WTC11 (cell line): ENCODE data around the gene DAAM2.

Source experiments
- CTCF ChIP-seq: fragments of 200-600 bp; IDR thresholded peaks from 2 replicates; pipeline ENCODE4 v1.8.0; 2022; ENCODE audit warnings: antibody characterized with exemption
- FOXJ3 ChIP-seq: sonication (generic); formaldehyde crosslinking; IDR thresholded peaks from 2 replicates; pipeline ENCODE4 v1.9.0; 2021; ENCODE audit warnings: missing genetic modification reagents, mild to moderate bottlenecking, borderline replicate concordance
- PREB ChIP-seq: sonication (generic); formaldehyde crosslinking; IDR thresholded peaks from 2 replicates; pipeline ENCODE4 v1.8.1; 2022; ENCODE audit warnings: mild to moderate bottlenecking, missing genetic modification reagents, moderate library complexity, borderline replicate concordance
- ZNF425 ChIP-seq: fragments of 250-450 bp; sonication (Bioruptor Pico); conservative IDR thresholded peaks from 2 replicates; pipeline ENCODE4 v1.9.0; 2021; ENCODE audit warnings: mild to moderate bottlenecking

GRCh38 chr6:39930540-39930939, 138.4 kb downstream of the DAAM2 start:
- no peak for TF ChIP-seq CTCF
- no peak for TF ChIP-seq FOXJ3 (CRISPR knock-in tag)
- TF ChIP-seq PREB: no peak
- TF ChIP-seq ZNF425: no peak
